HCT116 (cell line): Measurements from ENCODE around the gene AEBP1. TPM values are rescaled to one million over a fixed set of nuclear protein-coding genes. Genes with fewer than 3 reads are reported as not detected.

Source experiments
- ATAC-seq: fragments of 200-7000 bp; cut with Tn5 transposase; 2 replicates; pipeline ENCODE4 v1.9.1; 2020; ENCODE audit warnings: mild to moderate bottlenecking, moderate library complexity
- BruUV-seq: library from RNA; stranded (reverse); fragments of 400-500 nt; replicated peaks from 2 replicates; lab custom pipeline; 2021; lab: Mats Ljungman, UMichigan
- CTCF ChIA-PET: fragments of 300-600 bp; sonication (Branson Sonifier 250); formaldehyde crosslinking; loops from one replicate; lab custom pipeline; 2021; ENCODE audit warnings: antibody characterized with exemption; lab: Charles Lee
- POLR2A ChIA-PET: fragments of 300-600, 350-600 bp; sonication (Branson Sonifier 250); formaldehyde crosslinking; loops from one replicate; lab custom pipeline; 2021; ENCODE audit warnings: antibody characterized with exemption; lab: Charles Lee
- RAD21 ChIA-PET, 2 experiments: fragments of 300-600 bp; sonication (Branson Sonifier 250); formaldehyde crosslinking; loops; one replicate each; lab custom pipeline; 2023; ENCODE audit warnings: low total read pairs in 2 of 2; ENCODE audit not compliant: uncharacterized antibody in 2 of 2, unreplicated experiment in 2 of 2, low non-redundant PET in 1 of 2; lab: Charles Lee
- DNase-seq: peaks from one replicate; pipeline ENCODE4 v3.0.0-alpha.2; 2010; ENCODE audit warnings: low read depth, low spot score
- H2AFZ ChIP-seq: fragments of 200-600 bp; shearing (Covaris generic), sonication (generic); 2 replicates; pipeline ENCODE4 v1.6.1; 2017; ENCODE audit warnings: low read depth, mixed run types, mixed read lengths, antibody characterized with exemption, low read length; ENCODE audit not compliant: poor library complexity, severe bottlenecking
- H3K27ac ChIP-seq: 2 replicates; pipeline ENCODE4 v1.5.1; 2012; ENCODE audit warnings: low read depth, low read length
- H3K27me3 ChIP-seq: fragments of 200-600 bp; sonication (generic); 2 replicates; pipeline ENCODE4 v1.6.1; 2016; ENCODE audit warnings: mixed run types, low read length, mixed read lengths; ENCODE audit not compliant: insufficient read depth
- H3K36me3 ChIP-seq, 2 experiments: fragments of 200-500 bp in 1 of 2; fragments of 200-600 bp in 1 of 2; sonication (Bioruptor generic) in 1 of 2; sonication (generic) in 1 of 2; 2 replicates each; pipeline versions ENCODE4 v1.5.1 to v1.6.1; 2014 to 2016; ENCODE audit warnings: low read length in 2 of 2, inconsistent platforms in 1 of 2, mixed read lengths in 1 of 2, mixed run types in 1 of 2; ENCODE audit not compliant: insufficient read depth in 2 of 2, control insufficient read depth in 1 of 2
- H3K4me1 ChIP-seq, 2 experiments: fragments of 200-600 bp in 1 of 2; sonication (generic) in 1 of 2; 2 replicates each; pipeline versions ENCODE4 v1.5.1 to v1.6.1; 2012 to 2017; ENCODE audit warnings: low read length in 2 of 2, inconsistent platforms in 1 of 2, mild to moderate bottlenecking in 1 of 2, mixed read lengths in 1 of 2, mixed run types in 1 of 2, moderate library complexity in 1 of 2; ENCODE audit not compliant: insufficient read depth in 2 of 2, control insufficient read depth in 1 of 2
- H3K4me2 ChIP-seq: fragments of 200-600 bp; sonication (generic); 2 replicates; pipeline ENCODE4 v1.6.1; 2017; ENCODE audit warnings: mixed run types, low read length, mixed read lengths
- H3K4me3 ChIP-seq, 2 experiments: fragments of 200-600 bp in 1 of 2; sonication (generic) in 1 of 2; replicated peaks in 1 of 2; 2 replicates each; pipeline ENCODE4 v1.5.1; 2011 to 2016; ENCODE audit warnings: low read length in 2 of 2, control low read depth in 1 of 2, low read depth in 1 of 2, mild to moderate bottlenecking in 1 of 2, mixed read lengths in 1 of 2, mixed run types in 1 of 2
- H3K79me2 ChIP-seq: fragments of 200-600 bp; sonication (generic); 2 replicates; pipeline ENCODE4 v1.6.1; 2017; ENCODE audit warnings: mild to moderate bottlenecking, mixed run types, low read length, moderate library complexity, mixed read lengths; ENCODE audit not compliant: insufficient read depth
- H3K9ac ChIP-seq: fragments of 200-600 bp; sonication (generic); 2 replicates; pipeline ENCODE4 v1.6.1; 2016; ENCODE audit warnings: low read length, mixed read lengths
- H3K9me2 ChIP-seq: fragments of 200-600 bp; sonication (generic), shearing (Covaris generic); 2 replicates; pipeline ENCODE4 v1.6.1; 2017; ENCODE audit warnings: mixed run types, mild to moderate bottlenecking, moderate library complexity; ENCODE audit not compliant: insufficient read depth
- H3K9me3 ChIP-seq, 2 experiments: fragments of 200-500 bp in 1 of 2; fragments of 200-600 bp in 1 of 2; sonication (Bioruptor generic) in 1 of 2; sonication (generic) in 1 of 2; 2 replicates each; pipeline ENCODE4 v1.6.1; 2014 to 2017; ENCODE audit warnings: low read length in 2 of 2, mixed read lengths in 2 of 2, inconsistent platforms in 1 of 2, low read depth in 1 of 2, mild to moderate bottlenecking in 1 of 2, mixed run types in 1 of 2, moderate library complexity in 1 of 2; ENCODE audit not compliant: control insufficient read depth in 1 of 2, insufficient read depth in 1 of 2
- H4K20me1 ChIP-seq: fragments of 200-600 bp; sonication (generic), shearing (Covaris generic); 2 replicates; pipeline ENCODE4 v1.6.1; 2017; ENCODE audit warnings: mixed run types, mild to moderate bottlenecking, moderate library complexity; ENCODE audit not compliant: insufficient read depth
- CBX3 ChIP-seq: IDR thresholded peaks from 2 replicates; pipeline ENCODE4 v1.6.1; 2012; ENCODE audit warnings: low read depth
- CEBPB ChIP-seq: IDR thresholded peaks from 2 replicates; pipeline ENCODE4 v1.6.1; 2012; ENCODE audit warnings: low read depth
- EGR1 ChIP-seq: IDR thresholded peaks from 2 replicates; pipeline ENCODE4 v1.6.1; 2012; ENCODE audit warnings: low read depth
- ELF1 ChIP-seq: IDR thresholded peaks from 2 replicates; pipeline ENCODE4 v1.6.1; 2012; ENCODE audit warnings: low read depth, borderline replicate concordance
- EZH2phosphoT487 ChIP-seq: fragments of 200-600 bp; IDR thresholded peaks from 2 replicates; pipeline ENCODE4 v1.6.1; 2018; ENCODE audit warnings: antibody characterized with exemption, borderline replicate concordance
- FOSL1 ChIP-seq: IDR thresholded peaks from 2 replicates; pipeline ENCODE4 v1.6.1; 2012; ENCODE audit warnings: low read depth
- POLR2AphosphoS5 ChIP-seq: IDR thresholded peaks from 2 replicates; pipeline ENCODE4 v1.6.1; 2011; ENCODE audit warnings: mild to moderate bottlenecking, low read depth, low read length, moderate library complexity
- RAD21 ChIP-seq: IDR thresholded peaks from 2 replicates; pipeline ENCODE4 v1.6.1; 2012; ENCODE audit warnings: low read depth, mild to moderate bottlenecking
- SIN3A ChIP-seq: IDR thresholded peaks from 2 replicates; pipeline ENCODE4 v1.6.1; 2012; ENCODE audit warnings: low read depth
- SP1 ChIP-seq: IDR thresholded peaks from 2 replicates; pipeline ENCODE4 v1.6.1; 2012; ENCODE audit warnings: low read depth
- SRF ChIP-seq: IDR thresholded peaks from 2 replicates; pipeline ENCODE4 v1.6.1; 2012; ENCODE audit warnings: low read depth
- TCF7L2 ChIP-seq: IDR thresholded peaks from 2 replicates; pipeline ENCODE4 v1.7.0; 2011; ENCODE audit warnings: borderline replicate concordance, inconsistent platforms; ENCODE audit not compliant: insufficient read depth, insufficient read length; ENCODE audit errors: extremely low read depth
- YY1 ChIP-seq: IDR thresholded peaks from 2 replicates; pipeline ENCODE4 v1.6.1; 2011; ENCODE audit warnings: low read length, low read depth, moderate library complexity, mild to moderate bottlenecking; ENCODE audit not compliant: insufficient replicate concordance; ENCODE audit errors: extremely low read depth
- ZBTB33 ChIP-seq: IDR thresholded peaks from 2 replicates; pipeline ENCODE4 v1.6.1; 2011; ENCODE audit warnings: mild to moderate bottlenecking, low read length, moderate library complexity; ENCODE audit not compliant: insufficient replicate concordance; ENCODE audit errors: extremely low read depth
- ZNF274 ChIP-seq: fragments of 200-500 bp; sonication (Bioruptor generic); IDR thresholded peaks from 2 replicates; pipeline ENCODE4 v1.6.1; 2014; ENCODE audit warnings: mild to moderate bottlenecking, low read depth, low read length, inconsistent platforms
- intact Hi-C: fragments of 100-400 bp; cut with micrococcal nuclease; formaldehyde crosslinking; loops from 2 replicates; pipeline ENCODE4 v1.10.0; 2022
- total RNA-seq: library from RNA; stranded (reverse); gene quantifications from one replicate; pipeline ENCODE4 v1.2.1, GENCODE V29; 2021; ENCODE audit not compliant: unreplicated experiment
- TF ChIP-seq, protein P1 (sequence below): IDR thresholded peaks from 2 replicates; pipeline ENCODE4 v1.6.1; 2012; ENCODE audit warnings: low read depth

AEBP1 gene
- total RNA-seq, 1 experiment from 2014 or later, result 0.49 TPM

DNA sequence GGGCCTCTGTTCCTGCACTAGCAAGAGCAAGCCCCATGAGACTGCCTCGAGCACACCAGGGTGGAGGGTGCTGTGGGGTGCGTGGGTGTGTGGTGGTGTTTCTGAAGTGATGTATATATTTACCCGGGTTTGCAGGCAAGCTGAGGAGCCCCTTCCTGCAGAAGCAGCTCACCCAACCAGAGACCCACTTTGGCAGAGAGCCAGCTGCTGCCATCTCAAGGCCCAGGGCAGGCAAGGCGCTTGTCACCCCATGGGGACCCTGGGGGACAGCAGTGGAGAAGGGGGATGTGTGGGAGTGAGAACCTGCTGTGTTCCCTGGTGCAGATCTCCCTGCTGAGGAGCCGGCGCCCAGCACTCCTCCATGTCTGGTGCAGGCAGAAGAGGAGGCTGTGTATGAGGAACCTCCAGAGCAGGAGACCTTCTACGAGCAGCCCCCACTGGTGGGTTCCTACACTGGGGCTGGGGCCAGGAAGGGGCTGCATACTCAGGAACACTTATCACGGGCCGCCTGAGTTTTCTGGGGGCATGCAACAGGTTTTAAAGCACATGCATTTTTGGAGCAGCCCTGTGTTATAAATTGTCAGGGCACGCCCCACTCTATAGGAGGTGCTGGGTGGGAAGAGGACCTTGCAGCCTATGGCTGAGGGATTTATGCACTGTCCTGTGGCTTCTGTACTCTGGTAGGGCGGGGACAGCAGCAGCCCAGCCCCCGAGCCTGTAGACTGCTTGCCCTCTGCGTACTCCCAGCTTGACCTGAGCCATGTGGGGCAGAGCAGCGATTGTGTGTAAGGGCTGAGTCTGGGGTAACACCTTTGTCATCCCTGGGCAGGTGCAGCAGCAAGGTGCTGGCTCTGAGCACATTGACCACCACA, 44.7 kb upstream of the AEBP1 start:
- Histone ChIP-seq H3K4me3 (no peak overlapping the region), H4K20me1 (no peaks in the 10 kb centered on the region), H3K9me2 (no peaks in the 10 kb centered on the region), H3K27ac (no peak overlapping the region), H3K36me3 (peaks cover 28 to 45% of the 10 kb centered on the region in 2 experiments), H3K27me3 (no peaks in the 10 kb centered on the region), H2AFZ (no peak overlapping the region), H3K9me3 (no peaks in the 10 kb centered on the region), H3K4me1 (no peaks in the 10 kb centered on the region), H3K9ac (no peak overlapping the region), H3K79me2 (no peaks in the 10 kb centered on the region), H3K4me2 (no peak overlapping the region)
- TF ChIP-seq ELF1 (no peak), YY1 (no peak), FOSL1 (no peak), POLR2AphosphoS5 (no peak), ZBTB33 (no peak), SP1 (no peak), ZNF274 (no peak), CBX3 (no peak), TCF7L2 (no peak), EGR1 (no peak), RAD21 (no peak), SRF (no peak), SIN3A (no peak), CEBPB (no peak), EZH2phosphoT487 (no peak)
- TF ChIP-seq, protein P1, sequence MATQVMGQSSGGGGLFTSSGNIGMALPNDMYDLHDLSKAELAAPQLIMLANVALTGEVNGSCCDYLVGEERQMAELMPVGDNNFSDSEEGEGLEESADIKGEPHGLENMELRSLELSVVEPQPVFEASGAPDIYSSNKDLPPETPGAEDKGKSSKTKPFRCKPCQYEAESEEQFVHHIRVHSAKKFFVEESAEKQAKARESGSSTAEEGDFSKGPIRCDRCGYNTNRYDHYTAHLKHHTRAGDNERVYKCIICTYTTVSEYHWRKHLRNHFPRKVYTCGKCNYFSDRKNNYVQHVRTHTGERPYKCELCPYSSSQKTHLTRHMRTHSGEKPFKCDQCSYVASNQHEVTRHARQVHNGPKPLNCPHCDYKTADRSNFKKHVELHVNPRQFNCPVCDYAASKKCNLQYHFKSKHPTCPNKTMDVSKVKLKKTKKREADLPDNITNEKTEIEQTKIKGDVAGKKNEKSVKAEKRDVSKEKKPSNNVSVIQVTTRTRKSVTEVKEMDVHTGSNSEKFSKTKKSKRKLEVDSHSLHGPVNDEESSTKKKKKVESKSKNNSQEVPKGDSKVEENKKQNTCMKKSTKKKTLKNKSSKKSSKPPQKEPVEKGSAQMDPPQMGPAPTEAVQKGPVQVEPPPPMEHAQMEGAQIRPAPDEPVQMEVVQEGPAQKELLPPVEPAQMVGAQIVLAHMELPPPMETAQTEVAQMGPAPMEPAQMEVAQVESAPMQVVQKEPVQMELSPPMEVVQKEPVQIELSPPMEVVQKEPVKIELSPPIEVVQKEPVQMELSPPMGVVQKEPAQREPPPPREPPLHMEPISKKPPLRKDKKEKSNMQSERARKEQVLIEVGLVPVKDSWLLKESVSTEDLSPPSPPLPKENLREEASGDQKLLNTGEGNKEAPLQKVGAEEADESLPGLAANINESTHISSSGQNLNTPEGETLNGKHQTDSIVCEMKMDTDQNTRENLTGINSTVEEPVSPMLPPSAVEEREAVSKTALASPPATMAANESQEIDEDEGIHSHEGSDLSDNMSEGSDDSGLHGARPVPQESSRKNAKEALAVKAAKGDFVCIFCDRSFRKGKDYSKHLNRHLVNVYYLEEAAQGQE, result no peak
- ChIA-PET CTCF (no interaction called here), RAD21 (no interaction called here), POLR2A (no interaction called here)
- ATAC-seq (no peak), DNase-seq (no peak)
- no TSS peak for BruUV-seq
- intact Hi-C loops, result no loop called here
